HG03432 (cell line): Measurements from ENCODE around the gene TPPP2.
"Not testable (repeated sequence)": the region's sequence is repeated elsewhere in the genome, so short reads cannot be mapped to it uniquely, and the experiment has no call there.

ENCODE experiments used
- ATAC-seq: cut with Tn5 transposase; IDR thresholded peaks from one replicate; pipeline ENCODE4 v1.9.1; 2021; ENCODE audit warnings: mild to moderate bottlenecking, moderate library complexity; ENCODE audit not compliant: unreplicated experiment

TPPP2 gene

DNA sequence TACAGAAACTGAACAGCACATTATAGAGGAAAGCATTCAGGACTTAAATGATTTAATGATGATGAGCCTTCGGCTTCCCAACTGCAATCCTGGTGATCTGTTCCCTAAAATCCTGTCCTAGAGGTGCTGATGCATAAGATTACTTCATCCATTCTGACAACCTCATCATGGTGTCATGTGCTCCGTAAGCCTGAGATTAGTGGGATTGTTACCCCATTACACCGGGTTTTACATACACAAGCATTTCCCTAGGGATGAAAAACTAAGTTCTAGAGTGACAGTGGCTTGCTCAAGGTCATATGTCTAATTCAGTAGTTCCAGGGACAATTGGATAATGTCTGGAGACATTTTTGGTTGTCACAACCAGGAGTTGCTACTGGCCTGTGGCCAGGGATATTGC is 7.1 kb downstream of the TPPP2 start:
- no peak for ATAC-seq

DNA sequence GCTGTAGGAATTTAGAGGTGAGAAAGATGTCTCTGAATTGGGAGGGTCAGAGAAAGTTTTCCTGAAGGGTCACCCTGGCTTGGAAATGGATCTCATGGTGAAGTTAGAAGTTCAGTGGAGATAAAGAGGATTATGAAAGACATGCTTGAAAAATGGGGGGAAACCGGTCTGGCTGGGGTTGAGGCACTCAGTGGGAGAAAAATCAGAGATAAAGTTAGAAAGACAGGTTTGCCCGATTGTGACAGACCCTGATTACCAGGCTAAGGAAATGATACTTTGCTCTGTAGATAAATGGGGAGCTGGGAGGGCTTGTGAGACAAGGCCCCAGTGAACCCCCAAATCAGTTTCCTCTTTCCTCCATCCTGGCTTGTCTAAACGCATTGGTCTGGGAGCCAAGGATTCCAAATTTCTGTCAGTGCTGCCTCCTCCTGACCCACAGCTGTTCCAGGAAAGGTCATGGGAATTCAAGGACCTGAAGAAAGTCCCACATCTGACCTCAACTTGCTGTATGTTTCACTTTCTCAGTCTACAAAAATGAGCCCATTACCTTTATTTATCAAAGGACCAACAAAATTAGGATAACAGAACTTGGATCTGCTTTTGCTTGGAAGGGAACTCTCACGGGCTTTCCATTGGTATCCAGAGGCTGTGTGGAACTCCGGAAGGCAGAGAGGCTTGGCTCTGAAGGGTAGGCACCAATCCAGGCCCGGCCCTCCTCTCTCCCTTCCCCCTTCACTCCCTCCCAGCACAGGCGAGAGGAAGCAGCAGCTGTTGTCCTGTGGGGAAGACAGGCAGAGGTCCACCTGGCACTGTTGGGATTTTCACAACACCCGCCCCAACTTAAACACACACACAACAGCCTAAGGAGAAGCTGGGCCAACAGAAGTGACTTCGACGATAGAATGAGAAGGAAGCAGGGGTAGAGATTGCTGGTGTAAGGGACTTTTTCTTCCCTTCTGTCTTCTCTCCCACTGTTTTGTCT is 8.7 kb downstream of the TPPP2 start:
- no peak for ATAC-seq

DNA sequence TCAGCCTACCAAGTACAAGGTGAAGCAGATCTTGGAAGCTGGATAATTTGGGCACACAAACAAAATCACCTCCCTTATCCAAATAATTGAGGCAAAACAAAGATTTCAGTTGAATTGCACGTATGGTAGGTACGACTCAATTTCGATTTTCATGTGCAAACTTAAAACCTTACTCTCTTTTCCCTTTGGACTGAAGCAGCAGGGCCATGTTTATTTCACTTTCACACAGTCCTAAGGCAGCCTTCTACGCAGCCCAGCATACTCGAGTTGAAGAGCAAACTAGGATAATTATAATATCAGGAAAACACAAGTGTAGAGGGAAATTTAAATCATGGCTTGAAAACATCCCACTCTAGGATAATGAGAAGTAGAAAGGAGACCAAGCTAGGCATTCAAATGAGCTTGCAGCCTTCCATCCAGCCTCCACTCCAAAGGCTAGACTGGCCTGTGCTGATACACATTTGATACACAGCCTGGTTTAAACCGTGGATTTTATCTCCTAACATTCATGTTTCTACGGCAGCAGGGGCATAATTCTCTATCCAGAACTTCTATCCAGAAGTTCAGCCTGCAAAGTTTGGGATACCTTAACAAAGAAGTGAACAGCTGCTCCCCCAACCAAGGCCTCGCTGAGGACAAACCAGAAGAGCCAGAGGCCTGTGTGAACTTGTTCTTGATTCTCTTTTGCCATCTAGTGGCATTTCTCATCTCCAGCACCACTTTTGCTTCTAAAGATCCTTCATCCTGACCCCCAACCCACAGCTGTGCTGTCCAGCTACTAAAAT is 9.8 kb downstream of the TPPP2 start:
- ATAC-seq, result no peak

DNA sequence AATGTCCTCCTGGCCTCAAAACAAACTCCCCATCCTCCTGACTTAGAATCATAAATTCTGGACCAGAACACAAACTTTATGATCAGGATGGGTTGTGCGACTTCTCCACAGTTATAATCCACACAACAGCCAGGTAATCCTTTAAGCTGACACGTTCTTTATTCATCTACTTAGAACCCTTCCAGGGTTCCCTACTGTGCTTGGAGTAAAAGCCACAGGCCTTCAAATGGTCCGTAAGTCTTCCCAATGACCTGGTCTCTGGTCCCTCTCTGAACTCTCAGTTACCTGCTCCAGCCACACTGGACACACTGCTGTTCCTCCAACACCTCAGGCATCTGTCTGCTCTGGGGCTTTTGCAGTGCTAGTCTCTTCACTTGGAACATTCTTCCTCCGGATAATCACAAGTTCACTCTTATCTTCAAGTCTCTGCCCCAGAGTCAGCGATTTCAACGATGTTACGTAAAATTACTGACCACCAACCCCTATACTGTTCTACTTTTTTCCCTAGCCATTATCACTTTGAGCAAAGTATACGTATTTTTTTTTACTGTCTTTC is 10.4 kb downstream of the TPPP2 start:
- ATAC-seq, result no peak

GRCh38 chr14:21040941-21041340 is 10.9 kb downstream of the TPPP2 start:
- not testable (repeated sequence) for ATAC-seq

- ATAC-seq, result no peak
Measured at GRCh38 chr14:21041676-21042433, 11.8 kb downstream of the TPPP2 start, which contains the start of gene RNASE7. Gene RNASE7 (plus strand): TSS chr14:21042362. CDS start chr14:21042993, 631 bp downstream.

- no peak for ATAC-seq
Measured at GRCh38 chr14:21042918-21043317, 12.9 kb downstream of the TPPP2 start.

DNA sequence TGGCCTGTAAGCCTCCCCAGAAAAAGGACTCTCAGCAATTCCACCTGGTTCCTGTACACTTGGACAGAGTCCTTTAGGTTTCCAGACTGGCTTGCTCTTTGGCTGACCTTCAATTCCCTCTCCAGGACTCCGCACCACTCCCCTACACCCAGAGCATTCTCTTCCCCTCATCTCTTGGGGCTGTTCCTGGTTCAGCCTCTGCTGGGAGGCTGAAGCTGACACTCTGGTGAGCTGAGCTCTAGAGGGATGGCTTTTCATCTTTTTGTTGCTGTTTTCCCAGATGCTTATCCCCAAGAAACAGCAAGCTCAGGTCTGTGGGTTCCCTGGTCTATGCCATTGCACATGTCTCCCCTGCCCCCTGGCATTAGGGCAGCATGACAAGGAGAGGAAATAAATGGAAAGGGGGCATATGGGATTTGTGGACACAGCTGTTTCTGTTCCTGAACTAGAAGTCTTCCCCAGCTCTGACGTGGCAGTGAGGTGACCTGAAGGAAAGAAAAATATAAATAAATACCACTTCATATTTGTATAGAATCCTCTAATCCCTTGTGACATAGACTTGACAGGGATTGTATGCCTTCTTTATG is 13.5 kb downstream of the TPPP2 start:
- ATAC-seq, result no peak

DNA sequence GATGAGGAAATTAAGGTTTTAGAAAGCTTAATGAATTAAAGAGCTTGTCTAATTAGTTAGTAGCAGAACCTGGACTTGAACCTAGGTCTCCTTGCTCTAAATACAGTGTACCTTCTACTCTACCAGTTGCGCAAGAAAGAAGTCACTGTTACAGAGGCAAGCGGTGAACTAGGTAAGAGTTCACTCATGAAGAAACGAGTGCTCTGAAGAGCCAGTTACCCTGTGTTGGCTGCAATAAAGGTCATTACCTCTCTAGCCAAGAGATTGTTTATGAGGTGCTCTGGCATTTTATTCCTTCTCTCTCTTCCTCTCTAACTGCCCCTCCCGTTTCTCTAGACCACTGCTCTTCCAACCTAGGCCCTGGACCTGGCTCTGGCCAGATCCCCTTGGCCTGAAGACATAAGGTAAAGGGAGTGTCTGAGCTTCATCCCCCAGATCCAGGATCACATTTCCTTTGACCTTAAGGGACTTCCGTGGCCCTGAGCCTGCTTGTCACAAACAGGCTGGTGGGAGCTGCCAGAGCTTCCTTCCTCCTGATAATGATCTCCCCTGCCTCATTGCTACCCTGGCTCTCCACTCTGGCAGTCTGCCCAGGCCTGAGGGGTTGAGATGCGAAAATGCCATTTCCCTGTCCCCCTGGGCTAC is 14.1 kb downstream of the TPPP2 start:
- ATAC-seq, result no peak

DNA sequence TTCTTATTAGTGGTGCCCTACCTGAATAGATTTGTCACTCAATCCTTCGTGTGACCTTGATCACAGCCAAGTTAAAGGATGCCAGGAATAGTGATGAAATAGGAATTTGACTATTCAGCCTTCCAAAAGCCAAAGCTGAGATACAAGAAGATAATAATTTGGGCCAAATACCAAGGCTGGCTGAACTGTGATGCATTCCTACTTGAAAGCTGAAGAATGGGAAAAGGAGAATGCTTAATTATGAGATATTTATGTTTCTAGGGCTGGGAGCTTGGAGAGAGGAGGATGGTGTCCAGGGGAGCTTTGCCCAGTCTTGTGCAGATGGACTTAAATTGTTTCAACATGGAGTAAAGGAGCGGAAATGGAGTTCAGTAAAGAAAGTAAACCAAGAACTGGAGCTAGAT is 17.4 kb downstream of the TPPP2 start:
- ATAC-seq, result no peak

DNA sequence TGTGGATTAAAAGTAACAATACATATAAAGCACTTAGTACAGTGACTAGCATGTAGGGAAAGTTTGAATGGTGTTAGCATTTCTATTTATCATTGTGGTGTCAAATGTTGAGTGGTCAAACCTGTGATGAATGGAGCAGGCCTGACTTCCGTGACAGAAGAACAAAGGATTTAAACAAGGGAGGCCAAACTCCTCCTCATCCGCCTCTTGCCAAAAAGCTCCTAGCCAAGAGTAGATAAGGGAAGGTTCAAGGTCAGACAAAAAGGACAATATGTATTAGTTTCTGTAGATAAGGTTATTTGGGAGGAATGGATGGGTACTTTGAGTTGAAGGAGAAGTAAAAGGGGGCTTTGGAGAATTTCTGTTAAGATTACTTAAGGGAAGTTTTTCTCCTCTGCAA is 18.6 kb downstream of the TPPP2 start:
- ATAC-seq, result no peak

- no peak for ATAC-seq
Measured at GRCh38 chr14:21049271-21049673, 19.3 kb downstream of the TPPP2 start.

DNA sequence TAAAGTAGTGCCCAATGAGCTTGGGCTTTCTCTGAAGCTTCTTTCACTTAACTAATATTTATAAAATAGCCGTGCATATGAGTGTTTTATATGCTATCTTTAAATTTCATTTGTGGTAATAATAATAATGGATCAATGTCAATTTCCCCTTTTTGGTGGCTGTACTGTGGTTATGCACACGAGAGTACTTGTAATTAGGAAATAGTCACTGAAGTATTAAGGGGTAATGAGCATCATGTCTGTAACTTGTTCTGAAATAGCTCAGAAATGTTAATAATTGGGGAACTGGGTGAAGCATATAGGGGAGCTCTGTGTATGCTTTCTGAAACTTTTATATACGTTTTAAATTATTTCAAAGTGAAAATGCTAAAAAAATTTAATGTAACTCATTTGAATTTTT is 20.6 kb downstream of the TPPP2 start:
- no peak for ATAC-seq

- no peak for ATAC-seq
Measured at GRCh38 chr14:21053184-21054122, 23.4 kb downstream of the TPPP2 start.

- no peak for ATAC-seq
Measured at GRCh38 chr14:21054123-21054767, 24.2 kb downstream of the TPPP2 start.

DNA sequence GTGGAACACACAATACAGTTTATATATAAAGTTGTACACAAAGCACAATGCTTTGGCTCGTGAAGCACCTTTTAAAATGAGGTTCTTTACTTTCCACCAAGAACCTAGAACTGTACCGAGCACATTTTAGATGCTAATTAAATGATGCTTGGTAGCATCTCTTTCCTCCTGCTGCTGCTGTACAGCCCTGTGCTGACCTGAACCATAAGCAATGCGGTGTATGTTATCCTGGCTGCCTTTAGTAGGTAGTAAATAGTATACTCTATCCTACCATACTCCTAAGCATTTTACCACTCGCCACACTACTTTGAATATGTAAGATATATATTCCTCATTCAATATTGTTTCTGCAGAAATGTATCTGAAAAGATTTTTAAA is 24.7 kb downstream of the TPPP2 start:
- no peak for ATAC-seq

GRCh38 chr14:21055432-21056117 is 25.6 kb downstream of the TPPP2 start:
- no peak for ATAC-seq
